ENCODE results near the gene GRIP2. TPM values are rescaled to one million over a fixed set of nuclear protein-coding genes. Genes with fewer than 3 reads are reported as not detected.

GRIP2 gene
- total and polyA plus RNA-seq, 2 of the 4 experiments (the other 2 are of a cell fraction) = 0.05 TPM; not detected in 1

DNA sequence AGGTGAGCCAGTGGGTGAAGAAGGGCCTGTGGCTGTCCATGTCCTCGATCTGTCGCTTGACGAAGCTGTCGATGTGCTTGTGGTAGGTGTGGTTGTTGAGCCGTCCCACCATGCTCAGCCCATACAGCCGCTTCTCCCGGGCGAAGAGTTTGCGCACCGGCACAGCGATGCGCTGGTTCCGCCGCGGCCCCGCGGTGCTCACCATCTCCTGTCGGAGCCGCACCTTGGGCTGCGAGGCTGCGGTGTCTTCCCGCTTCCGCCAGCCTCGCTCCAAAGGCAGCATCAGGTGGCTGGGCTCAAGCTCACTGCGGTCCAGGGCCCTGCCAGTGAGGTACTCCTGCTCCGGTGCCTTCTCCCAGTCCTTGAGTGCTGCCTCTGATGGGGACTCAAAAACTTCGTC, 34.0 kb upstream of the GRIP2 start:
- 76% methylated on average over 21 of the region's 27 CpGs; no CpG with 5 or more reads in 1 of the 2 experiments for WGBS, 2 experiments (ENCODE audit: extremely low coverage in 2 of 2, insufficient read length in 1 of 2)
- no TSS peak for BruUV-seq (replicated peaks)
- no peak overlapping the region for H3K14ac ChIP-seq (replicated peaks; ENCODE audit: low read depth, low read length)
- H4K20me1 ChIP-seq (ENCODE audit: insufficient read depth, low read length) = no peaks in the 10 kb centered on the region
- no peaks in the 10 kb centered on the region for H3K4me1 ChIP-seq (ENCODE audit: control insufficient read depth, insufficient read depth, low read length)
- ChIA-PET POLR2A (ENCODE audit: unreplicated experiment) (no interaction called here), CTCF (no interaction called here)
- intact Hi-C loops (cut with micrococcal nuclease) = no loop called here
- H3K9me3 ChIP-seq (ENCODE audit: control insufficient read depth, insufficient read depth, low read length) = no peaks in the 10 kb centered on the region
- no peak overlapping the region for H3K4ac ChIP-seq (ENCODE audit: low read depth, low read length)
- H3K56ac ChIP-seq (ENCODE audit: extremely low read depth, insufficient read depth, low read length) = no peak overlapping the region
- ATAC-seq (ENCODE audit: low read depth) (no peak), DNase-seq (no peak)
- no peak overlapping the region for H2BK15ac ChIP-seq (ENCODE audit: low read depth, low read length)
- TF ChIP-seq RAD21 (IDR thresholded peaks at IDR 0.05; ENCODE audit: low read length) (no peak), MAFK (IDR thresholded peaks at IDR 0.05; ENCODE audit: low read depth, low read length) (no peak), CHD1 (IDR thresholded peaks at IDR 0.05; ENCODE audit: low read depth, low read length) (no peak), RFX5 (IDR thresholded peaks at IDR 0.05; ENCODE audit: low read depth, low read length) (no peak), NFE2L2 (IDR thresholded peaks at IDR 0.05; ENCODE audit: low read depth, low read length) (no peak), RCOR1 (IDR thresholded peaks at IDR 0.05; ENCODE audit: insufficient replicate concordance, low read length) (no peak), POLR2A (IDR thresholded peaks at IDR 0.05; ENCODE audit: low read depth, low read length) (no peak), MAZ (IDR thresholded peaks at IDR 0.05; ENCODE audit: borderline replicate concordance, low read depth, low read length) (no peak), CEBPB (IDR thresholded peaks at IDR 0.05; ENCODE audit: low read depth, low read length) (no peak)
- TF ChIP-seq, protein P1, sequence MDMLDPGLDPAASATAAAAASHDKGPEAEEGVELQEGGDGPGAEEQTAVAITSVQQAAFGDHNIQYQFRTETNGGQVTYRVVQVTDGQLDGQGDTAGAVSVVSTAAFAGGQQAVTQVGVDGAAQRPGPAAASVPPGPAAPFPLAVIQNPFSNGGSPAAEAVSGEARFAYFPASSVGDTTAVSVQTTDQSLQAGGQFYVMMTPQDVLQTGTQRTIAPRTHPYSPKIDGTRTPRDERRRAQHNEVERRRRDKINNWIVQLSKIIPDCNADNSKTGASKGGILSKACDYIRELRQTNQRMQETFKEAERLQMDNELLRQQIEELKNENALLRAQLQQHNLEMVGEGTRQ (IDR thresholded peaks at IDR 0.05; ENCODE audit: low read depth, low read length) = no peak
- TF ChIP-seq, protein P2, sequence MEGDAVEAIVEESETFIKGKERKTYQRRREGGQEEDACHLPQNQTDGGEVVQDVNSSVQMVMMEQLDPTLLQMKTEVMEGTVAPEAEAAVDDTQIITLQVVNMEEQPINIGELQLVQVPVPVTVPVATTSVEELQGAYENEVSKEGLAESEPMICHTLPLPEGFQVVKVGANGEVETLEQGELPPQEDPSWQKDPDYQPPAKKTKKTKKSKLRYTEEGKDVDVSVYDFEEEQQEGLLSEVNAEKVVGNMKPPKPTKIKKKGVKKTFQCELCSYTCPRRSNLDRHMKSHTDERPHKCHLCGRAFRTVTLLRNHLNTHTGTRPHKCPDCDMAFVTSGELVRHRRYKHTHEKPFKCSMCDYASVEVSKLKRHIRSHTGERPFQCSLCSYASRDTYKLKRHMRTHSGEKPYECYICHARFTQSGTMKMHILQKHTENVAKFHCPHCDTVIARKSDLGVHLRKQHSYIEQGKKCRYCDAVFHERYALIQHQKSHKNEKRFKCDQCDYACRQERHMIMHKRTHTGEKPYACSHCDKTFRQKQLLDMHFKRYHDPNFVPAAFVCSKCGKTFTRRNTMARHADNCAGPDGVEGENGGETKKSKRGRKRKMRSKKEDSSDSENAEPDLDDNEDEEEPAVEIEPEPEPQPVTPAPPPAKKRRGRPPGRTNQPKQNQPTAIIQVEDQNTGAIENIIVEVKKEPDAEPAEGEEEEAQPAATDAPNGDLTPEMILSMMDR (conservative IDR thresholded peaks at IDR 0.05; ENCODE audit: low read depth, low read length) = no peak
- H2BK5ac ChIP-seq (ENCODE audit: low read depth, low read length, poor library complexity, severe bottlenecking) = no peak overlapping the region
- in situ Hi-C loops (cut with MboI; ENCODE audit: low sequenced_read_pairs) = loop anchor here (25.0 kb wide), 1 partner anchor 687 kb away; the partner anchor contains the start of gene WNT7A
- no peak overlapping the region for H4K91ac ChIP-seq (ENCODE audit: insufficient read depth, low read depth, low read length)
- dilution Hi-C loops (cut with HindIII; ENCODE audit: low sequenced_read_pairs, unreplicated experiment) = no loop called here
- H3K27me3 ChIP-seq (ENCODE audit: control insufficient read depth, insufficient read depth, low read length) = peaks cover 19% of the 10 kb centered on the region
- H4K8ac ChIP-seq (ENCODE audit: low read depth in 2 of 2, low read length in 2 of 2) = no peak overlapping the region
- no peak overlapping the region for H2AFZ ChIP-seq (replicated peaks; ENCODE audit: low read length, poor library complexity)
- H4K5ac ChIP-seq (ENCODE audit: low read depth, low read length) = no peak overlapping the region
- no peak overlapping the region for H3K9ac ChIP-seq (ENCODE audit: low read depth, low read length)
- no peak overlapping the region for H2BK20ac ChIP-seq (ENCODE audit: low read depth, low read length)
- H2BK120ac ChIP-seq (ENCODE audit: low read depth, low read length) = no peak overlapping the region
- H3K36me3 ChIP-seq (ENCODE audit: control insufficient read depth, insufficient read depth, low read length) = no peaks in the 10 kb centered on the region
- no peak overlapping the region for H3K18ac ChIP-seq (ENCODE audit: low read depth, low read length)
- H3K4me3 ChIP-seq (ENCODE audit: insufficient read depth, low read depth, low read length) = no peak overlapping the region
- H3K79me1 ChIP-seq (ENCODE audit: low read depth in 1 of 2, low read length in 2 of 2) = no peaks in the 10 kb centered on the region
- H3K23ac ChIP-seq (ENCODE audit: low read depth, low read length) = no peak overlapping the region
- no peaks in the 10 kb centered on the region for H3K9me1 ChIP-seq (ENCODE audit: insufficient read depth, low read length)
- no peak overlapping the region for H2AK9ac ChIP-seq (replicated peaks; ENCODE audit: low read depth, low read length, poor library complexity)
- H3K4me2 ChIP-seq (ENCODE audit: low read depth, low read length) = no peak overlapping the region
- no peak overlapping the region for H2AK5ac ChIP-seq (ENCODE audit: low read depth, low read length)
- H3K27ac ChIP-seq (ENCODE audit: insufficient read depth, low read length) = no peak overlapping the region

Measured in IMR-90 (cell line).